Suprapubic skin (tissue), 4 donors: ENCODE data around the gene SPACA4. TPM values are rescaled to one million over a fixed set of nuclear protein-coding genes. Genes with fewer than 3 reads are reported as not detected.

Experiments used
- DNase-seq, 2 donors: peaks; one replicate each; pipeline ENCODE4 v3.0.0-alpha.2; 2019; ENCODE audit warnings: low spot score in 2 of 2
- H3K27ac ChIP-seq: fragments of 200-600 bp; sonication (generic); one replicate; pipeline ENCODE4 v1.5.1; 2019
- H3K27me3 ChIP-seq: fragments of 200-600 bp; sonication (generic); one replicate; pipeline ENCODE4 v1.5.1; 2019
- H3K36me3 ChIP-seq: fragments of 200-600 bp; sonication (generic); one replicate; pipeline ENCODE4 v1.5.1; 2019
- H3K4me1 ChIP-seq: fragments of 200-600 bp; sonication (generic); one replicate; pipeline ENCODE4 v1.5.1; 2019
- H3K4me3 ChIP-seq: fragments of 200-600 bp; sonication (generic); one replicate; pipeline ENCODE4 v1.5.1; 2019; ENCODE audit warnings: mild to moderate bottlenecking
- H3K9me3 ChIP-seq: fragments of 200-600 bp; sonication (generic); one replicate; pipeline ENCODE4 v1.5.1; 2019
- CTCF ChIP-seq, 2 donors: fragments of 200-600 bp in 1 of 2; fragments of 450-650 bp in 1 of 2; sonication (generic) in 1 of 2; IDR thresholded peaks; one replicate each; pipeline ENCODE4 v1.5.1; 2016 to 2019; ENCODE audit warnings: antibody characterized with exemption in 2 of 2, mild to moderate bottlenecking in 1 of 2, moderate library complexity in 1 of 2
- EP300 ChIP-seq: sonication (generic); formaldehyde crosslinking; IDR thresholded peaks from one replicate; pipeline ENCODE4 v1.6.1; 2017; ENCODE audit warnings: antibody characterized with exemption
- POLR2A ChIP-seq, 2 donors: fragments of 450-650 bp; IDR thresholded peaks; one replicate each; pipeline ENCODE4 v1.6.1; 2017; ENCODE audit warnings: antibody characterized with exemption in 2 of 2, mild to moderate bottlenecking in 2 of 2, moderate library complexity in 2 of 2
- POLR2AphosphoS5 ChIP-seq, 3 donors: sonication (generic); formaldehyde crosslinking; IDR thresholded peaks; one replicate each; pipeline ENCODE4 v1.6.1; 2017; ENCODE audit warnings: antibody characterized with exemption in 3 of 3
- WGBS: methylation state at CpG from one replicate; pipeline ENCODE4 v1.1.5; 2018; 5-methylcytosine and 5-hydroxymethylcytosine counted together
- total RNA-seq, 4 donors: library from RNA; depleted of rRNA; stranded (reverse); fragments of >200 nt; gene quantifications; one replicate each; pipeline ENCODE4 v1.1.0, GENCODE V29; 2016

Gene SPACA4
- total RNA-seq, 4 donors from 2014 or later, result 2.1 to 3.6 (median 2.8) TPM

- WGBS, result 80% methylated on average over 5 of the region's 6 CpGs
- peaks cover 12% of the 10 kb centered on the region for H3K36me3 ChIP-seq
- no peak for DNase-seq
- no peaks in the 10 kb centered on the region for H3K9me3 ChIP-seq
- H3K27me3 ChIP-seq, result no peaks in the 10 kb centered on the region
- H3K4me1 ChIP-seq, result peaks cover 57% of the 10 kb centered on the region
- TF ChIP-seq POLR2A (IDR thresholded peaks at IDR 0.05), result no peak
- TF ChIP-seq EP300, result no peak
- TF ChIP-seq POLR2AphosphoS5 (IDR thresholded peaks at IDR 0.05), result no peak
- TF ChIP-seq CTCF (IDR thresholded peaks at IDR 0.05), result no peak
- H3K4me3 ChIP-seq, result no peak overlapping the region
- no peak overlapping the region for H3K27ac ChIP-seq
These were observed 20.8 kb downstream of the SPACA4 start for GRCh38 chr19:48627201-48627864.

DNA sequence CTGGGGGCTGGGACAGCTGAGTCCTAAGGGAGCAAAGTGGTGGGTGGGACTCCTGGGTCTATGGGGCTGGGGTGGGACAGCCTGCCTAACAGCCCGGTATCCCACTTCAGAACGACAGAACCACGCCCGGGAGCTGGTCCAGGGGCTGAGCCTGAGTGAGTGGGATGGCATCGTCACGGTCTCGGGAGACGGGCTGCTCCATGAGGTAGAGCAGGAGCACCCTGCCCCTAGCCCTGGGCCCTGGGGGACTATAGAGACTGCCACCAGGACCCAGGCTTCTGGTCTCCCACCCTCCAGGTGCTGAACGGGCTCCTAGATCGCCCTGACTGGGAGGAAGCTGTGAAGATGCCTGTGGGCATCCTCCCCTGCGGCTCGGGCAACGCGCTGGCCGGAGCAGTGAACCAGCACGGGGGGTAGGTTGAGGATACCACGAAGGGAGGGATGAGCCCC, 21.3 kb downstream of the SPACA4 start:
- Histone ChIP-seq H3K27me3 (no peaks in the 10 kb centered on the region), H3K4me3 (no peak overlapping the region), H3K9me3 (no peaks in the 10 kb centered on the region), H3K36me3 (peaks cover 14% of the 10 kb centered on the region), H3K27ac (no peak overlapping the region), H3K4me1 (peaks cover 59% of the 10 kb centered on the region)
- DNase-seq, result no peak
- WGBS, result no CpG with 5 or more reads among the region's 17 CpGs
- no peak for TF ChIP-seq EP300

DNA sequence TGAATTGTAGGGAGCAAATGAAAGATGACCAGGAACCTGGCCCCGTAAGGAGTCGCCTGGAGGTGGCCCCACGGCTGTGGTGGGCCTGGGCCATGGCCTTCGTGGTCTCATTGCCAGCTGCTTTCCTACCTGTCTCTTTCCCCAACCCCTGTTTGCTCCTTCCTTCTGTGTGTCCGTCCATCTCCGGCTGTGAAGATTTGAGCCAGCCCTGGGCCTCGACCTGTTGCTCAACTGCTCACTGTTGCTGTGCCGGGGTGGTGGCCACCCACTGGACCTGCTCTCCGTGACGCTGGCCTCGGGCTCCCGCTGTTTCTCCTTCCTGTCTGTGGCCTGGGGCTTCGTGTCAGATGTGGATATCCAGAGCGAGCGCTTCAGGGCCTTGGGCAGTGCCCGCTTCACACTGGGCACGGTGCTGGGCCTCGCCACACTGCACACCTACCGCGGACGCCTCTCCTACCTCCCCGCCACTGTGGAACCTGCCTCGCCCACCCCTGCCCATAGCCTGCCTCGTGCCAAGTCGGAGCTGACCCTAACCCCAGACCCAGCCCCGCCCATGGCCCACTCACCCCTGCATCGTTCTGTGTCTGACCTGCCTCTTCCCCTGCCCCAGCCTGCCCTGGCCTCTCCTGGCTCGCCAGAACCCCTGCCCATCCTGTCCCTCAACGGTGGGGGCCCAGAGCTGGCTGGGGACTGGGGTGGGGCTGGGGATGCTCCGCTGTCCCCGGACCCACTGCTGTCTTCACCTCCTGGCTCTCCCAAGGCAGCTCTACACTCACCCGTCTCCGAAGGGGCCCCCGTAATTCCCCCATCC, 22.1 kb downstream of the SPACA4 start:
- 81% methylated on average over 29 of the region's 34 CpGs for WGBS
- peaks cover 59% of the 10 kb centered on the region for H3K4me1 ChIP-seq
- TF ChIP-seq CTCF (IDR thresholded peaks at IDR 0.05), result no peak
- TF ChIP-seq POLR2AphosphoS5 (IDR thresholded peaks at IDR 0.05), result no peak
- no peak for TF ChIP-seq POLR2A (IDR thresholded peaks at IDR 0.05)
- no peak for TF ChIP-seq EP300
- DNase-seq, result peak in 1 of 2 donors; percentile 62
- H3K27ac ChIP-seq, result no peak overlapping the region
- peaks cover 17% of the 10 kb centered on the region for H3K36me3 ChIP-seq
- no peaks in the 10 kb centered on the region for H3K27me3 ChIP-seq
- no peaks in the 10 kb centered on the region for H3K9me3 ChIP-seq
- H3K4me3 ChIP-seq, result no peak overlapping the region

DNA sequence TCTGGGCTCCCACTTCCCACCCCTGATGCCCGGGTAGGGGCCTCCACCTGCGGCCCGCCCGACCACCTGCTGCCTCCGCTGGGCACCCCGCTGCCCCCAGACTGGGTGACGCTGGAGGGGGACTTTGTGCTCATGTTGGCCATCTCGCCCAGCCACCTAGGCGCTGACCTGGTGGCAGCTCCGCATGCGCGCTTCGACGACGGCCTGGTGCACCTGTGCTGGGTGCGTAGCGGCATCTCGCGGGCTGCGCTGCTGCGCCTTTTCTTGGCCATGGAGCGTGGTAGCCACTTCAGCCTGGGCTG, 22.7 kb downstream of the SPACA4 start:
- Histone ChIP-seq H3K4me3 (no peak overlapping the region), H3K9me3 (no peaks in the 10 kb centered on the region), H3K27me3 (no peaks in the 10 kb centered on the region), H3K36me3 (peaks cover 17% of the 10 kb centered on the region), H3K27ac (no peak overlapping the region), H3K4me1 (peaks cover 59% of the 10 kb centered on the region)
- no peak for DNase-seq
- TF ChIP-seq POLR2AphosphoS5 (IDR thresholded peaks at IDR 0.05) (no peak), CTCF (IDR thresholded peaks at IDR 0.05) (no peak), POLR2A (IDR thresholded peaks at IDR 0.05) (no peak), EP300 (no peak)
- WGBS, result 80% methylated on average over 1 of the region's 22 CpGs

DNA sequence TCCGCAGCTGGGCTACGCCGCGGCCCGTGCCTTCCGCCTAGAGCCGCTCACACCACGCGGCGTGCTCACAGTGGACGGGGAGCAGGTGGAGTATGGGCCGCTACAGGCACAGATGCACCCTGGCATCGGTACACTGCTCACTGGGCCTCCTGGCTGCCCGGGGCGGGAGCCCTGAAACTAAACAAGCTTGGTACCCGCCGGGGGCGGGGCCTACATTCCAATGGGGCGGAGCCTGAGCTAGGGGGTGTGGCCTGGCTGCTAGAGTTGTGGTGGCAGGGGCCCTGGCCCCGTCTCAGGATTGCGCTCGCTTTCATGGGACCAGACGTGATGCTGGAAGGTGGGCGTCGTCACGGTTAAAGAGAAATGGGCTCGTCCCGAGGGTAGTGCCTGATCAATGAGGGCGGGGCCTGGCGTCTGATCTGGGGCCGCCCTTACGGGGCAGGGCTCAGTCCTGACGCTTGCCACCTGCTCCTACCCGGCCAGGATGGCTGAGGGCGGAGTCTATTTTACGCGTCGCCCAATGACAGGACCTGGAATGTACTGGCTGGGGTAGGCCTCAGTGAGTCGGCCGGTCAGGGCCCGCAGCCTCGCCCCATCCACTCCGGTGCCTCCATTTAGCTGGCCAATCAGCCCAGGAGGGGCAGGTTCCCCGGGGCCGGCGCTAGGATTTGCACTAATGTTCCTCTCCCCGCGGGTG, 23.2 kb downstream of the SPACA4 start:
- peak in 1 of 2 donors; percentile 77 for DNase-seq
- TF ChIP-seq POLR2AphosphoS5 (IDR thresholded peaks at IDR 0.05), result no peak
- TF ChIP-seq POLR2A (IDR thresholded peaks at IDR 0.05), result no peak
- TF ChIP-seq CTCF (IDR thresholded peaks at IDR 0.05), result no peak
- no peak for TF ChIP-seq EP300
- H3K27me3 ChIP-seq, result no peaks in the 10 kb centered on the region
- no peaks in the 10 kb centered on the region for H3K9me3 ChIP-seq
- H3K4me1 ChIP-seq, result peaks cover 59% of the 10 kb centered on the region
- no peak overlapping the region for H3K4me3 ChIP-seq
- peak overlapping the region; percentile 46 for H3K27ac ChIP-seq
- peaks cover 17% of the 10 kb centered on the region for H3K36me3 ChIP-seq
- WGBS, result 37% methylated on average over 13 of the region's 48 CpGs
